ENCODE results near the gene TMEM208. TPM values are rescaled to one million over a fixed set of nuclear protein-coding genes. Genes with fewer than 3 reads are reported as not detected.
A peak's percentile ranks its signal among the peaks of the same experiment; 100 is the strongest.

TMEM208 gene
- total RNA-seq, 4 donors from 2014 or later: 14.7 to 35.8 (median 29.2) TPM

GRCh38 chr16:67184453-67184994 lies 42.4 kb upstream of the TMEM208 start:
- in situ Hi-C loops (cut with MboI; ENCODE audit: low sequenced_read_pairs in 4 of 4): no loop called here
- TF ChIP-seq, protein P1, sequence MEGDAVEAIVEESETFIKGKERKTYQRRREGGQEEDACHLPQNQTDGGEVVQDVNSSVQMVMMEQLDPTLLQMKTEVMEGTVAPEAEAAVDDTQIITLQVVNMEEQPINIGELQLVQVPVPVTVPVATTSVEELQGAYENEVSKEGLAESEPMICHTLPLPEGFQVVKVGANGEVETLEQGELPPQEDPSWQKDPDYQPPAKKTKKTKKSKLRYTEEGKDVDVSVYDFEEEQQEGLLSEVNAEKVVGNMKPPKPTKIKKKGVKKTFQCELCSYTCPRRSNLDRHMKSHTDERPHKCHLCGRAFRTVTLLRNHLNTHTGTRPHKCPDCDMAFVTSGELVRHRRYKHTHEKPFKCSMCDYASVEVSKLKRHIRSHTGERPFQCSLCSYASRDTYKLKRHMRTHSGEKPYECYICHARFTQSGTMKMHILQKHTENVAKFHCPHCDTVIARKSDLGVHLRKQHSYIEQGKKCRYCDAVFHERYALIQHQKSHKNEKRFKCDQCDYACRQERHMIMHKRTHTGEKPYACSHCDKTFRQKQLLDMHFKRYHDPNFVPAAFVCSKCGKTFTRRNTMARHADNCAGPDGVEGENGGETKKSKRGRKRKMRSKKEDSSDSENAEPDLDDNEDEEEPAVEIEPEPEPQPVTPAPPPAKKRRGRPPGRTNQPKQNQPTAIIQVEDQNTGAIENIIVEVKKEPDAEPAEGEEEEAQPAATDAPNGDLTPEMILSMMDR (IDR thresholded peaks at IDR 0.05 in 4 of 5, conservative IDR thresholded peaks at IDR 0.05 in 1 of 5): no peak
- no peak for TF ChIP-seq POLR2A (IDR thresholded peaks at IDR 0.05)
- intact Hi-C loops (cut with DNase I; ENCODE audit: low total_unique reads): loop anchor here (1.0 kb wide), 1 partner anchor 25 kb away; the partner anchor contains the start of genes FBXL8 and TRADD
- DNase-seq (no peak), ATAC-seq (peak in 1 of 2 donors; percentile 18)
- Histone ChIP-seq H3K9me3 (no peaks in the 10 kb centered on the region), H3K27me3 (no peaks in the 10 kb centered on the region), H3K27ac (peak overlapping the region; percentile 85 to 97 (median 95)), H3K4me3 (peak overlapping the region; percentile 65 to 88 (median 70)), H3K4me1 (peaks cover 15 to 31% of the 10 kb centered on the region in 2 donors), H3K36me3 (no peaks in the 10 kb centered on the region)

DNA sequence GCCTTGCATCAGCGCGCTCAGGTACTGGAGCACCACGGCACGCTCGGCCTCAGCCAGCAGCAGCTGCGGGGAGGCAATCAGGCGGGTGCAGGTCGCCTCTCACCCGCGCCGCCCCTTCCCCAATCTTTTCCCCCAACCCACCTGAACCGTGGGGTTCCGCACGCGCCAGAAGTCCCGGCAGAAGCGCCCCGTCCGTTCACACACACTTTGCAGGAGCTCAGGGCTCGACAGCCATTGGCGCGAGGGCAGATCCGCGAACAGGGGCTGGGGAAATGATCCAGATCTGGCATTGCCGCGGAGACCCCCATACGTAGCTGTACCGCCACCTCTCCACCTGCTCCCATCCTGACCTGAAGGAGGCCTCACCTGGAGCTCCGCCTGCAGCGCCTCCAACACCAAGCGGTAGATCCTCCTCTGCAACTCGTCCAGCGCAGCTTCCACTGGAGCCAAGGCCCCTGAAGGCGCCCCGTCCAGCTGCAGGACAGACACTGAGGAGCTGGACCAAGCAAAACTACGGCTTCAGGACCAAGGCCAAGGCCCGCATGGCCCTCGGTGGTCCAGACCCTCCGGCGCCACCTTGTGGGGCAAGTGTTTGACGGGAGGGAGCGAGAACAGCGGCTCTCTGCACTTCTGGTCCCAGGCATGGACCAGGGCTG lies 41.8 kb upstream of the TMEM208 start:
- no peaks in the 10 kb centered on the region for H3K36me3 ChIP-seq
- in situ Hi-C loops (cut with MboI; ENCODE audit: low sequenced_read_pairs in 4 of 4) (no loop called here), intact Hi-C loops (cut with DNase I; ENCODE audit: low total_unique reads) (loop anchor here (1.0 kb wide), 3 partner anchors 26 to 208 kb away; partner anchors contain the start of genes FBXL8, PHAF1 and TRADD)
- DNase-seq (peak; percentile 80 to 89), ATAC-seq (peak; percentile 44 to 49)
- H3K9me3 ChIP-seq: no peaks in the 10 kb centered on the region
- TF ChIP-seq, protein P1 (IDR thresholded peaks at IDR 0.05 in 4 of 5, conservative IDR thresholded peaks at IDR 0.05 in 1 of 5): peak; percentile 78 to 91 (median 83)
- TF ChIP-seq POLR2A (IDR thresholded peaks at IDR 0.05): no peak
- peak overlapping the region; percentile 65 to 88 (median 70) for H3K4me3 ChIP-seq
- peaks cover 15 to 31% of the 10 kb centered on the region in 2 donors for H3K4me1 ChIP-seq
- no peaks in the 10 kb centered on the region for H3K27me3 ChIP-seq
- H3K27ac ChIP-seq: peak overlapping the region; percentile 85 to 97 (median 95)

- H3K27ac ChIP-seq: peak overlapping the region in 2 of 4 donors; percentile 22 to 97
Observed at GRCh38 chr16:67185651-67186134, 41.2 kb upstream of the TMEM208 start.

GRCh38 chr16:67186550-67186950 lies 40.4 kb upstream of the TMEM208 start:
- TF ChIP-seq, protein P1 (IDR thresholded peaks at IDR 0.05 in 4 of 5, conservative IDR thresholded peaks at IDR 0.05 in 1 of 5): no peak
- no peak for TF ChIP-seq POLR2A (IDR thresholded peaks at IDR 0.05)
- H3K9me3 ChIP-seq: no peaks in the 10 kb centered on the region
- no peak overlapping the region for H3K27ac ChIP-seq
- ATAC-seq (no peak), DNase-seq (no peak)
- H3K4me3 ChIP-seq: no peak overlapping the region
- no peaks in the 10 kb centered on the region for H3K27me3 ChIP-seq
- in situ Hi-C loops (cut with MboI; ENCODE audit: low sequenced_read_pairs in 4 of 4) (no loop called here), intact Hi-C loops (cut with DNase I; ENCODE audit: low total_unique reads) (no loop called here)
- H3K36me3 ChIP-seq: no peaks in the 10 kb centered on the region
- peaks cover 20 to 41% of the 10 kb centered on the region in 2 donors for H3K4me1 ChIP-seq

More at GRCh38 chr16:67185651-67186134, 41.2 kb upstream of the TMEM208 start:
- in situ Hi-C loops (cut with MboI; ENCODE audit: low sequenced_read_pairs in 4 of 4) (no loop called here), intact Hi-C loops (cut with DNase I; ENCODE audit: low total_unique reads) (loop anchor here (1.0 kb wide), 2 partner anchors 76 to 208 kb away; partner anchors contain the start of gene PHAF1)
- H3K36me3 ChIP-seq: no peaks in the 10 kb centered on the region
- H3K4me1 ChIP-seq: peaks cover 15 to 35% of the 10 kb centered on the region in 2 donors
- no peaks in the 10 kb centered on the region for H3K9me3 ChIP-seq
- H3K4me3 ChIP-seq: peak overlapping the region; percentile 3 to 88 (median 67)
- no peaks in the 10 kb centered on the region for H3K27me3 ChIP-seq
- no peak for ATAC-seq
- TF ChIP-seq, protein P1 (IDR thresholded peaks at IDR 0.05 in 4 of 5, conservative IDR thresholded peaks at IDR 0.05 in 1 of 5): peak in 2 of 5 experiments; percentile 4 to 7
- no peak for TF ChIP-seq POLR2A (IDR thresholded peaks at IDR 0.05)
- no peak for DNase-seq

All from gastrocnemius medialis (tissue), 4 donors.